ENCODE results near the gene ZNF8.
A peak's percentile ranks its signal among the peaks of the same experiment; 100 is the strongest.

The ZNF8 gene

DNA sequence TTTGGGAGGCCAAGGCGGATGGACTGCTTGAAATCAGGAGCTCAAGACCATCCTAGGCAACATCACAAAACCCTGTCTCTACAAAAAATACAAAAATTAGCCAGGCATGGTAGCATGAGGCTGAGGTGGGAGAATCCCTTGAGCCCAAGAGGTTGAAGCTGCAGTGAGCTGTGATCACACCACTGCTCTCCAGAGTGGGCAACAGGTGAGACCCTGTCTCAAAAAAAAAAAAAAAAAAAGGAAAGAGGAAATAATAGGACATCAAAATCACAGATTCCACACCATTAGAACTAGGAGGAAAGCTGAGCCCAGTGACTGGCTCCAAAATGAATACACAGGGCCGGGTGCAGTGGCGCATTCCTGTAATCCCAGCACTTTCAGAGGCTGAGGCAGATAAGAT is 3.2 kb upstream of the ZNF8 start:
- Histone ChIP-seq H3K36me3 (replicated peaks; ENCODE audit: insufficient read depth, low read length) (no peaks in the 10 kb centered on the region), H3K4me2 (ENCODE audit: low read depth, low read length) (no peak overlapping the region), H3K4me3 (ENCODE audit: low read length) (no peak overlapping the region), H3F3A (ENCODE audit: insufficient read depth, low read length) (0 out of 2 replicates have a peak, but pooled peaks cover 4% of the 10 kb centered on the region), H2AFZ (ENCODE audit: low read length) (no peak overlapping the region), H3K4me1 (ENCODE audit: low read length) (no peaks in the 10 kb centered on the region), H3K9ac (ENCODE audit: low read length) (no peak overlapping the region), H3K9me2 (replicated peaks; ENCODE audit: insufficient read depth, low read length) (no peaks in the 10 kb centered on the region), H3K9me3 (replicated peaks; ENCODE audit: insufficient read depth, low read length) (no peaks in the 10 kb centered on the region), H3K27ac (ENCODE audit: low read length) (no peak overlapping the region), H3K27me3 (replicated peaks; ENCODE audit: insufficient read depth, low read length) (no peaks in the 10 kb centered on the region), H4K20me1 (ENCODE audit: insufficient read depth, low read length) (no peaks in the 10 kb centered on the region), H3K79me2 (ENCODE audit: low read length) (no peaks in the 10 kb centered on the region)
- TF ChIP-seq EZH2phosphoT487 (IDR thresholded peaks at IDR 0.05; ENCODE audit: low read length): no peak
- TF ChIP-seq, protein P1, sequence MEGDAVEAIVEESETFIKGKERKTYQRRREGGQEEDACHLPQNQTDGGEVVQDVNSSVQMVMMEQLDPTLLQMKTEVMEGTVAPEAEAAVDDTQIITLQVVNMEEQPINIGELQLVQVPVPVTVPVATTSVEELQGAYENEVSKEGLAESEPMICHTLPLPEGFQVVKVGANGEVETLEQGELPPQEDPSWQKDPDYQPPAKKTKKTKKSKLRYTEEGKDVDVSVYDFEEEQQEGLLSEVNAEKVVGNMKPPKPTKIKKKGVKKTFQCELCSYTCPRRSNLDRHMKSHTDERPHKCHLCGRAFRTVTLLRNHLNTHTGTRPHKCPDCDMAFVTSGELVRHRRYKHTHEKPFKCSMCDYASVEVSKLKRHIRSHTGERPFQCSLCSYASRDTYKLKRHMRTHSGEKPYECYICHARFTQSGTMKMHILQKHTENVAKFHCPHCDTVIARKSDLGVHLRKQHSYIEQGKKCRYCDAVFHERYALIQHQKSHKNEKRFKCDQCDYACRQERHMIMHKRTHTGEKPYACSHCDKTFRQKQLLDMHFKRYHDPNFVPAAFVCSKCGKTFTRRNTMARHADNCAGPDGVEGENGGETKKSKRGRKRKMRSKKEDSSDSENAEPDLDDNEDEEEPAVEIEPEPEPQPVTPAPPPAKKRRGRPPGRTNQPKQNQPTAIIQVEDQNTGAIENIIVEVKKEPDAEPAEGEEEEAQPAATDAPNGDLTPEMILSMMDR (IDR thresholded peaks at IDR 0.05; ENCODE audit: low read length): no peak
- no peak for TF ChIP-seq EZH2 (optimal IDR thresholded peaks at IDR 0.05; ENCODE audit: low read depth, low read length)
- DNase-seq: no peak

DNA sequence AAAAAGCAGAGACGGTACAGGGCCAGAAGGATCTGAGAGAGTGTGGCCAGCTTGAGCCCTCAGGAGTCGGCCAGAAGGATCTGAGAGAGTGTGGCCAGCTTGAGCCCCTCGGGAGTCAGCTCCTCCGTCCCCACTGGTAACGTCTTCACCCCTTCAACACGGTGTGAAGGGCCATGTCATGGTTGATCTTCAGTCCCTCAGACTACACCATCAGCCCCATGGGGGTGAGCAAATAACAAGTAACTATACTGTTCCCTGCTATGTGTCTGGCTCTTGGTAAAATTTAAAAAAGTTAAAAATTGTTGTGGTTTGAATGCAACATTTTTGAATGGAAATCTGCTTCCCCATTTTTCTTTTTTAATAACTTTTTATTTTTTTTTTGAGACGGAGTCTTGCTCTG is 1.6 kb upstream of the ZNF8 start:
- H2AFZ ChIP-seq (ENCODE audit: low read length): no peak overlapping the region
- 0 out of 2 replicates have a peak, but pooled peaks cover 4% of the 10 kb centered on the region for H3F3A ChIP-seq (ENCODE audit: insufficient read depth, low read length)
- TF ChIP-seq, protein P1 (IDR thresholded peaks at IDR 0.05; ENCODE audit: low read length): no peak
- TF ChIP-seq EZH2 (optimal IDR thresholded peaks at IDR 0.05; ENCODE audit: low read depth, low read length) (no peak), EZH2phosphoT487 (IDR thresholded peaks at IDR 0.05; ENCODE audit: low read length) (no peak)
- H3K4me3 ChIP-seq (ENCODE audit: low read length): no peak overlapping the region
- H3K4me1 ChIP-seq (ENCODE audit: low read length): no peaks in the 10 kb centered on the region
- no peak overlapping the region for H3K4me2 ChIP-seq (ENCODE audit: low read depth, low read length)
- no peak for DNase-seq
- H4K20me1 ChIP-seq (ENCODE audit: insufficient read depth, low read length): no peaks in the 10 kb centered on the region
- H3K27me3 ChIP-seq (replicated peaks; ENCODE audit: insufficient read depth, low read length): no peaks in the 10 kb centered on the region
- no peaks in the 10 kb centered on the region for H3K36me3 ChIP-seq (replicated peaks; ENCODE audit: insufficient read depth, low read length)
- H3K9ac ChIP-seq (ENCODE audit: low read length): no peak overlapping the region
- no peaks in the 10 kb centered on the region for H3K9me3 ChIP-seq (replicated peaks; ENCODE audit: insufficient read depth, low read length)
- H3K9me2 ChIP-seq (replicated peaks; ENCODE audit: insufficient read depth, low read length): no peaks in the 10 kb centered on the region
- no peak overlapping the region for H3K27ac ChIP-seq (ENCODE audit: low read length)
- H3K79me2 ChIP-seq (ENCODE audit: low read length): no peaks in the 10 kb centered on the region

DNA sequence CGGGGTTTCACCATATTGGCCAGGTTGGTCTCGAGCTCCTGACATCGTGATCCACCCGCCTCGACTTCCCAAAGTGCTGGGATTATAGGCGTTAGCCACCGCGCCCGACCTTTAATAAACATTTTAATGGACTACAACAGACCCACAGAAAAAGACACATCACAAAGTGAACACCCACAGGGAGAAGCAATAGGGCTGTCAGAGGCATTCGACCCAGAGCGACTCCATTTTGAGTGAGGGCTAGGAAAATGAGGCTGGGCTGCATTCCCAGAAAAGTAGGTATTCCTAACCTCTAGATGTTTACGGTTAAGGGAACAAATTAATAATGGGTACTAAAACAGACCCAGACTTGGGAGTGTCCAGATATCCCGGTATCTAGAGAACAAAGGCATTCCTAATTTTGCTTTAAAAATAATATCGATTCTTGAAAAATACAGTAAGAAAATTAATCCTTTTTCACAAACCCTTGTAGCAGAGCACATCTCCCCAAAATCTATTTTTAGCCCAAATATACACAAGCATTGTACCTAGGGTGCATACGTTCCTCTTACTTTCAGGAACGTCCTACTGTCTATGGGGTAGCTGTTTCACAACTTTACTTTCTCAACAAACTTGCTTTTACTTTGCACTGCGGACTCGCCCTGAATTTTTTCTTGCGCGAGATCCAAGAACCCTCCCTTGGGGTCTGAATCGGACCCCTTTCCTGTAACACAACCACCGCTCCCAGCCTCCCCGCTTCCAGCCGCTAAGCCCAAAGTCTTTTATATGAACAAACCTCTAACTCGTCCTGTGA is 811 bp upstream of the ZNF8 start:
- H3K79me2 ChIP-seq (ENCODE audit: low read length): no peaks in the 10 kb centered on the region
- H3F3A ChIP-seq (ENCODE audit: insufficient read depth, low read length): 0 out of 2 replicates have a peak, but pooled peaks cover 4% of the 10 kb centered on the region
- H3K27ac ChIP-seq (ENCODE audit: low read length): peak overlapping the region; percentile 22; the same call in 1 of the 2 replicates
- no peak for DNase-seq
- H3K4me3 ChIP-seq (ENCODE audit: low read length): peak overlapping the region; percentile 86
- no peaks in the 10 kb centered on the region for H3K4me1 ChIP-seq (ENCODE audit: low read length)
- no peaks in the 10 kb centered on the region for H4K20me1 ChIP-seq (ENCODE audit: insufficient read depth, low read length)
- TF ChIP-seq EZH2 (optimal IDR thresholded peaks at IDR 0.05; ENCODE audit: low read depth, low read length) (no peak), EZH2phosphoT487 (IDR thresholded peaks at IDR 0.05; ENCODE audit: low read length) (no peak)
- TF ChIP-seq, protein P1 (IDR thresholded peaks at IDR 0.05; ENCODE audit: low read length): no peak
- H3K36me3 ChIP-seq (replicated peaks; ENCODE audit: insufficient read depth, low read length): no peaks in the 10 kb centered on the region
- peak overlapping the region; percentile 46; the same call in 1 of the 2 replicates for H3K9ac ChIP-seq (ENCODE audit: low read length)
- peak overlapping the region; percentile 66; the same call in 1 of the 2 replicates for H3K4me2 ChIP-seq (ENCODE audit: low read depth, low read length)
- H3K9me2 ChIP-seq (replicated peaks; ENCODE audit: insufficient read depth, low read length): no peaks in the 10 kb centered on the region
- H3K27me3 ChIP-seq (replicated peaks; ENCODE audit: insufficient read depth, low read length): no peaks in the 10 kb centered on the region
- peak overlapping the region; percentile 95 for H2AFZ ChIP-seq (ENCODE audit: low read length)
- H3K9me3 ChIP-seq (replicated peaks; ENCODE audit: insufficient read depth, low read length): no peaks in the 10 kb centered on the region
